Panc1 (cell line): ENCODE results near the gene BICD1. TPM values are rescaled to one million over a fixed set of nuclear protein-coding genes. Genes with fewer than 3 reads are reported as not detected.

Source experiments
- ATAC-seq: fragments of 200-7000 bp; cut with Tn5 transposase; 2 replicates; pipeline ENCODE4 v1.9.1; 2020; ENCODE audit warnings: mild to moderate bottlenecking, moderate library complexity
- BruUV-seq: library from RNA; stranded (reverse); fragments of 400-500 nt; replicated peaks from 2 replicates; lab custom pipeline; 2021; lab: Mats Ljungman, UMichigan
- CTCF ChIA-PET: fragments of 300-600 bp; sonication (Branson Sonifier 250); formaldehyde crosslinking; loops from one replicate; lab custom pipeline; 2022; ENCODE audit warnings: antibody characterized with exemption; lab: Charles Lee
- POLR2A ChIA-PET: fragments of 300-600 bp; sonication (Branson Sonifier 250); formaldehyde crosslinking; loops from one replicate; lab custom pipeline; 2022; ENCODE audit warnings: antibody characterized with exemption; lab: Charles Lee
- DNase-seq: peaks from one replicate; pipeline ENCODE4 v3.0.0-alpha.2; 2010; ENCODE audit warnings: low read depth, low spot score
- H3K27ac ChIP-seq: 2 replicates; pipeline ENCODE4 v1.5.1; 2011; ENCODE audit warnings: mild to moderate bottlenecking, low read length, inconsistent platforms
- H3K27me3 ChIP-seq: fragments of 200-500 bp; sonication (Bioruptor generic); 2 replicates; pipeline ENCODE4 v1.6.0; 2014; ENCODE audit warnings: low read length, inconsistent platforms; ENCODE audit not compliant: control insufficient read depth, insufficient read depth
- H3K36me3 ChIP-seq: fragments of 200-500 bp; sonication (Bioruptor generic); 2 replicates; pipeline ENCODE4 v1.5.1; 2014; ENCODE audit warnings: inconsistent platforms, mild to moderate bottlenecking, low read length, moderate library complexity; ENCODE audit not compliant: control insufficient read depth, insufficient read depth
- H3K4me1 ChIP-seq: 2 replicates; pipeline ENCODE4 v1.5.1; 2011; ENCODE audit warnings: inconsistent platforms, mild to moderate bottlenecking, low read length, moderate library complexity; ENCODE audit not compliant: control insufficient read depth, insufficient read depth
- H3K4me3 ChIP-seq, 2 experiments: 2 replicates each; pipeline ENCODE4 v1.5.1; 2011 to 2012; ENCODE audit warnings: low read depth in 2 of 2, low read length in 2 of 2, mild to moderate bottlenecking in 2 of 2, inconsistent platforms in 1 of 2, moderate library complexity in 1 of 2
- H3K9me3 ChIP-seq: fragments of 200-500 bp; sonication (Bioruptor generic); 2 replicates; pipeline ENCODE4 v1.5.1; 2014; ENCODE audit warnings: low read depth, mild to moderate bottlenecking, inconsistent platforms, low read length, moderate library complexity; ENCODE audit not compliant: control insufficient read depth, insufficient read depth
- POLR2AphosphoS5 ChIP-seq: IDR thresholded peaks from 2 replicates; pipeline ENCODE4 v1.6.1; 2012; ENCODE audit warnings: mild to moderate bottlenecking, low read depth, low read length, moderate library complexity
- SIN3A ChIP-seq: IDR thresholded peaks from 2 replicates; pipeline ENCODE4 v1.6.1; 2012; ENCODE audit warnings: low read depth, mild to moderate bottlenecking, low read length, moderate library complexity, borderline replicate concordance; ENCODE audit not compliant: insufficient read depth
- TCF7L2 ChIP-seq: IDR thresholded peaks from 2 replicates; pipeline ENCODE4 v1.6.1; 2011; ENCODE audit warnings: mild to moderate bottlenecking, low read depth, low read length, inconsistent platforms
- in situ Hi-C: cut with HindIII; loops from 2 replicates; pipeline ENCODE4 v1.10.0; 2016; ENCODE audit warnings: low sequenced_read_pairs, low pct_unique_long_range_greater_than_20kb
- intact Hi-C: fragments of 100-400 bp; cut with micrococcal nuclease; formaldehyde crosslinking; loops from one replicate; pipeline ENCODE4 v1.10.0; 2022; ENCODE audit not compliant: unreplicated experiment
- total RNA-seq: library from RNA; stranded (reverse); gene quantifications from one replicate; pipeline ENCODE4 v1.2.1, GENCODE V29; 2021; ENCODE audit not compliant: unreplicated experiment
- TF ChIP-seq, protein P1 (sequence below): fragments of 450-650 bp; IDR thresholded peaks from 2 replicates; pipeline ENCODE4 v1.5.1; 2017; ENCODE audit warnings: mild to moderate bottlenecking
- TF ChIP-seq, protein P2 (sequence below), 2 experiments: IDR thresholded peaks; 2 replicates each; pipeline ENCODE4 v1.6.1; 2011 to 2012; ENCODE audit warnings: low read depth in 2 of 2, control low read depth in 1 of 2, low read length in 1 of 2, mild to moderate bottlenecking in 1 of 2, moderate library complexity in 1 of 2; ENCODE audit not compliant: insufficient read depth in 1 of 2

The BICD1 gene
- total RNA-seq, 1 experiment from 2014 or later, result 40.0 TPM

- no peaks in the 10 kb centered on the region for H3K4me1 ChIP-seq
- H3K27me3 ChIP-seq, result no peaks in the 10 kb centered on the region
- no peaks in the 10 kb centered on the region for H3K36me3 ChIP-seq
- intact Hi-C loops, result no loop called here
- ChIA-PET CTCF (no interaction called here), POLR2A (no interaction called here)
- no TSS peak for BruUV-seq
- no peak for DNase-seq
- no peaks in the 10 kb centered on the region for H3K9me3 ChIP-seq
- H3K27ac ChIP-seq, result no peak overlapping the region
- in situ Hi-C loops, result no loop called here
- no peak overlapping the region for H3K4me3 ChIP-seq
- TF ChIP-seq SIN3A (no peak), TCF7L2 (no peak), POLR2AphosphoS5 (no peak)
- TF ChIP-seq, protein P1, sequence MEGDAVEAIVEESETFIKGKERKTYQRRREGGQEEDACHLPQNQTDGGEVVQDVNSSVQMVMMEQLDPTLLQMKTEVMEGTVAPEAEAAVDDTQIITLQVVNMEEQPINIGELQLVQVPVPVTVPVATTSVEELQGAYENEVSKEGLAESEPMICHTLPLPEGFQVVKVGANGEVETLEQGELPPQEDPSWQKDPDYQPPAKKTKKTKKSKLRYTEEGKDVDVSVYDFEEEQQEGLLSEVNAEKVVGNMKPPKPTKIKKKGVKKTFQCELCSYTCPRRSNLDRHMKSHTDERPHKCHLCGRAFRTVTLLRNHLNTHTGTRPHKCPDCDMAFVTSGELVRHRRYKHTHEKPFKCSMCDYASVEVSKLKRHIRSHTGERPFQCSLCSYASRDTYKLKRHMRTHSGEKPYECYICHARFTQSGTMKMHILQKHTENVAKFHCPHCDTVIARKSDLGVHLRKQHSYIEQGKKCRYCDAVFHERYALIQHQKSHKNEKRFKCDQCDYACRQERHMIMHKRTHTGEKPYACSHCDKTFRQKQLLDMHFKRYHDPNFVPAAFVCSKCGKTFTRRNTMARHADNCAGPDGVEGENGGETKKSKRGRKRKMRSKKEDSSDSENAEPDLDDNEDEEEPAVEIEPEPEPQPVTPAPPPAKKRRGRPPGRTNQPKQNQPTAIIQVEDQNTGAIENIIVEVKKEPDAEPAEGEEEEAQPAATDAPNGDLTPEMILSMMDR, result no peak
- TF ChIP-seq, protein P2, sequence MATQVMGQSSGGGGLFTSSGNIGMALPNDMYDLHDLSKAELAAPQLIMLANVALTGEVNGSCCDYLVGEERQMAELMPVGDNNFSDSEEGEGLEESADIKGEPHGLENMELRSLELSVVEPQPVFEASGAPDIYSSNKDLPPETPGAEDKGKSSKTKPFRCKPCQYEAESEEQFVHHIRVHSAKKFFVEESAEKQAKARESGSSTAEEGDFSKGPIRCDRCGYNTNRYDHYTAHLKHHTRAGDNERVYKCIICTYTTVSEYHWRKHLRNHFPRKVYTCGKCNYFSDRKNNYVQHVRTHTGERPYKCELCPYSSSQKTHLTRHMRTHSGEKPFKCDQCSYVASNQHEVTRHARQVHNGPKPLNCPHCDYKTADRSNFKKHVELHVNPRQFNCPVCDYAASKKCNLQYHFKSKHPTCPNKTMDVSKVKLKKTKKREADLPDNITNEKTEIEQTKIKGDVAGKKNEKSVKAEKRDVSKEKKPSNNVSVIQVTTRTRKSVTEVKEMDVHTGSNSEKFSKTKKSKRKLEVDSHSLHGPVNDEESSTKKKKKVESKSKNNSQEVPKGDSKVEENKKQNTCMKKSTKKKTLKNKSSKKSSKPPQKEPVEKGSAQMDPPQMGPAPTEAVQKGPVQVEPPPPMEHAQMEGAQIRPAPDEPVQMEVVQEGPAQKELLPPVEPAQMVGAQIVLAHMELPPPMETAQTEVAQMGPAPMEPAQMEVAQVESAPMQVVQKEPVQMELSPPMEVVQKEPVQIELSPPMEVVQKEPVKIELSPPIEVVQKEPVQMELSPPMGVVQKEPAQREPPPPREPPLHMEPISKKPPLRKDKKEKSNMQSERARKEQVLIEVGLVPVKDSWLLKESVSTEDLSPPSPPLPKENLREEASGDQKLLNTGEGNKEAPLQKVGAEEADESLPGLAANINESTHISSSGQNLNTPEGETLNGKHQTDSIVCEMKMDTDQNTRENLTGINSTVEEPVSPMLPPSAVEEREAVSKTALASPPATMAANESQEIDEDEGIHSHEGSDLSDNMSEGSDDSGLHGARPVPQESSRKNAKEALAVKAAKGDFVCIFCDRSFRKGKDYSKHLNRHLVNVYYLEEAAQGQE (IDR thresholded peaks at IDR 0.05; ENCODE audit: insufficient read depth in 1 of 2, low read depth in 2 of 2, low read length in 1 of 2), result no peak
- no peak for ATAC-seq
Observed at GRCh38 chr12:32083489-32083888, 23.2 kb upstream of the BICD1 start.

DNA sequence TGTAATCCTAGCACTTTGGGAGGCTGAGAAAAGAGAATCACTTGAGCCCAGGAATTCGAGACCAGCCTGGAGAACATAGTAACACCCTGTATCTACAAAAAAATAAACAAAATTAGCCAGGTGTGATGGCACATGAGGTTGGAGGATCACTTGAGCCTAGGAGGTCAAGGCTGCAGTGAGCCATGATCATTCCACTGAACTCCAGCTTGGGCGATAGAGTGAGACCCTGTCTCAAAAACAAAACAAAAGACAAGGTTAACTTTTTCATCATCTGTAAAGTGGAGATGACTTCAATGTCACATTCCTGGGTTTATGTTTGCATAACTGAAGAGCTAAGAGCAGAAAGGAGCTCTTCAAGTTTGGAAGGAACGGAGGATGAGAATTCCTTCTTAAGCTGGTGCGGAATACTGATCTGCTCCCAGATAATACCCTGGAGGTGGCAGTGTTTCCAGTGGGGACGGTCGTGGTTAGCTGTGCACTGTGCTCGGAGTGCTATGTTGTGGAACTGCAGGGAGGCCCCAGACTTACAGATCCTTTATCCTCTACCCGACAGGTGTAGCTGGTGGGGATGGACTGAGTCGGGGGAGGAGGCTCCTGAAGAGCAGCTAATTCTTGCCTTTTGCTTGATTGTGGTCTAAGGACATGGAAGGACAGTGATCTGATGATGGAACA is 22.5 kb upstream of the BICD1 start:
- Histone ChIP-seq H3K36me3 (no peaks in the 10 kb centered on the region), H3K4me3 (no peak overlapping the region), H3K9me3 (no peaks in the 10 kb centered on the region), H3K27me3 (no peaks in the 10 kb centered on the region), H3K27ac (no peak overlapping the region), H3K4me1 (peaks cover 2% of the 10 kb centered on the region)
- BruUV-seq, result no TSS peak
- ChIA-PET POLR2A (interaction anchor here (0.6 kb wide), 1 partner anchor 68 kb away, joined by 3 read pairs; no protein-coding TSS in a partner anchor), CTCF (no interaction called here)
- ATAC-seq (no peak), DNase-seq (no peak)
- intact Hi-C loops (no loop called here), in situ Hi-C loops (no loop called here)
- TF ChIP-seq, protein P2 (IDR thresholded peaks at IDR 0.05; ENCODE audit: insufficient read depth in 1 of 2, low read depth in 2 of 2, low read length in 1 of 2), result no peak
- TF ChIP-seq POLR2AphosphoS5, result no peak
- TF ChIP-seq TCF7L2, result no peak
- no peak for TF ChIP-seq SIN3A
